ENCODE measurements around the gene CSMD2.

CSMD2 gene

DNA sequence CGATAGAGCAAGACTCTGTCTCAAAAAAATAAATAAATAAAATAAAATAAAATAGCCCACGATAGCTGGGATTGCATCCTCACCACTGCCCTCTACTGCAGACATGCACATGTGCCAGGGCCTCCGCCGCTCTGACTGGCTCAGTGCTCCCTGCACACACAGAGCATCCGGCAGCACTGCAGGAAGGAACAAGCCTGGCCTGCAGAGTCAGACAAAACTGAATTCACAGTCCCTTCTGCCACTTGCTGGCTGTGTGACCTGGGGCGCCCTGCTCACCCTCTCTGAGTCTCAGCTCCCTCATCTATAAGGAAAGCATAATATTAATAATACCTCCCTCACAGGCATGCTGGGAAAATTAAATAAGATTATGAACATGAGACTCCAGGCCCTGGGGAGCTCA is 35.4 kb downstream of the CSMD2 start:
- H3K27me3 ChIP-seq (ENCODE audit: low read length): no peaks in the 10 kb centered on the region
- H3K4me2 ChIP-seq (ENCODE audit: low read depth, low read length, poor library complexity, severe bottlenecking): no peak overlapping the region
- H3K36me3 ChIP-seq (ENCODE audit: low read length): no peaks in the 10 kb centered on the region
- no peaks in the 10 kb centered on the region for H3K79me2 ChIP-seq (ENCODE audit: insufficient read depth, low read length)
- H3K4me3 ChIP-seq (ENCODE audit: insufficient read depth, low read length, poor library complexity, severe bottlenecking): no peak overlapping the region
- no peaks in the 10 kb centered on the region for H4K20me1 ChIP-seq (ENCODE audit: low read depth, low read length)
- H3K27ac ChIP-seq (ENCODE audit: low read depth, low read length): no peak overlapping the region
- TF ChIP-seq EZH2phosphoT487 (conservative IDR thresholded peaks at IDR 0.05; ENCODE audit: low read length): no peak
- TF ChIP-seq, protein P1, sequence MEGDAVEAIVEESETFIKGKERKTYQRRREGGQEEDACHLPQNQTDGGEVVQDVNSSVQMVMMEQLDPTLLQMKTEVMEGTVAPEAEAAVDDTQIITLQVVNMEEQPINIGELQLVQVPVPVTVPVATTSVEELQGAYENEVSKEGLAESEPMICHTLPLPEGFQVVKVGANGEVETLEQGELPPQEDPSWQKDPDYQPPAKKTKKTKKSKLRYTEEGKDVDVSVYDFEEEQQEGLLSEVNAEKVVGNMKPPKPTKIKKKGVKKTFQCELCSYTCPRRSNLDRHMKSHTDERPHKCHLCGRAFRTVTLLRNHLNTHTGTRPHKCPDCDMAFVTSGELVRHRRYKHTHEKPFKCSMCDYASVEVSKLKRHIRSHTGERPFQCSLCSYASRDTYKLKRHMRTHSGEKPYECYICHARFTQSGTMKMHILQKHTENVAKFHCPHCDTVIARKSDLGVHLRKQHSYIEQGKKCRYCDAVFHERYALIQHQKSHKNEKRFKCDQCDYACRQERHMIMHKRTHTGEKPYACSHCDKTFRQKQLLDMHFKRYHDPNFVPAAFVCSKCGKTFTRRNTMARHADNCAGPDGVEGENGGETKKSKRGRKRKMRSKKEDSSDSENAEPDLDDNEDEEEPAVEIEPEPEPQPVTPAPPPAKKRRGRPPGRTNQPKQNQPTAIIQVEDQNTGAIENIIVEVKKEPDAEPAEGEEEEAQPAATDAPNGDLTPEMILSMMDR (IDR thresholded peaks at IDR 0.05; ENCODE audit: insufficient read depth, low read length, poor library complexity, severe bottlenecking): no peak
- no peak overlapping the region for H3K9ac ChIP-seq (ENCODE audit: low read length)
- H3K9me3 ChIP-seq (ENCODE audit: insufficient read depth, low read length): no peaks in the 10 kb centered on the region
- H3K9me2 ChIP-seq (replicated peaks; ENCODE audit: insufficient read depth, low read length): no peaks in the 10 kb centered on the region
- no peaks in the 10 kb centered on the region for H3F3A ChIP-seq (ENCODE audit: insufficient read depth)
- H2AFZ ChIP-seq (ENCODE audit: low read depth, low read length, severe bottlenecking): no peak overlapping the region

DNA sequence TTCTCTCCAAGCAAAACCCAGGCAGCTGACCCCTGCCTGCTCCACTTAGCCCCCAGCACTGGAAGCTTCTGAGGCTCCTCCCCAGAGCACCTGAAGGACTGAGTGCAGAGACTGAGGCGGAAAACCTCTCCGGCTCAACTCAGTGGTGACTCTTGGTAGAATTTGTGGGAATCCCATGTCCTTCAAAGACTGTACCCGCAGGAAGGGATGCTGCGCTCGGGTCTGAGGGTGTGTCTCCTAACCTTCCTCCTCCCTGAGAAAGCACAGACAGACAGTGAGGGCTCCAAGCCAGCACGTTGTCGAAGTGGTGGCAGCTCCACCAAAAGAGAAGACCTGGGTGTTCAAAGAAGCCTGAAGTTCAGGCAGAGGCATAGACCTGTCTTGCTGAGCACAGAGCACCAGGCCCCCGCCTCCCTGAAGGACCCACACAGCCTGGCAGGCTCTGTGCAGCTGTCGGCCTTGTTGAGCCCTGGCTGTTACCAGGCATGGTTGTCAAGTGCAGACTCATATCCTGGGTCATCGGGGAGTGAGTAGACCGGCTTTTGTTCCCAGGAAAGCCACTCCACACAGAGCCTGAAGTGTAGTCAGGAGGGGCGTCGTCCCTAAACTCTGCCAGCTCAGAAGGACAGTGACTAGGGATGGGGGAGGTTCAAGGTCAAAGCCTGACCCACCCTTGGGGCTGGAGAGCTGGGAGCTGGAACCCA is 36.7 kb downstream of the CSMD2 start:
- Histone ChIP-seq H3K27me3 (ENCODE audit: low read length) (no peaks in the 10 kb centered on the region), H3F3A (ENCODE audit: insufficient read depth) (no peaks in the 10 kb centered on the region), H3K9ac (ENCODE audit: low read length) (no peak overlapping the region), H3K9me2 (replicated peaks; ENCODE audit: insufficient read depth, low read length) (no peaks in the 10 kb centered on the region), H3K27ac (ENCODE audit: low read depth, low read length) (no peak overlapping the region), H3K4me3 (ENCODE audit: insufficient read depth, low read length, poor library complexity, severe bottlenecking) (no peak overlapping the region), H3K9me3 (ENCODE audit: insufficient read depth, low read length) (no peaks in the 10 kb centered on the region), H2AFZ (ENCODE audit: low read depth, low read length, severe bottlenecking) (no peak overlapping the region), H3K4me2 (ENCODE audit: low read depth, low read length, poor library complexity, severe bottlenecking) (no peak overlapping the region), H3K79me2 (ENCODE audit: insufficient read depth, low read length) (no peaks in the 10 kb centered on the region), H3K36me3 (ENCODE audit: low read length) (no peaks in the 10 kb centered on the region), H4K20me1 (ENCODE audit: low read depth, low read length) (no peaks in the 10 kb centered on the region)
- no peak for TF ChIP-seq EZH2phosphoT487 (conservative IDR thresholded peaks at IDR 0.05; ENCODE audit: low read length)

DNA sequence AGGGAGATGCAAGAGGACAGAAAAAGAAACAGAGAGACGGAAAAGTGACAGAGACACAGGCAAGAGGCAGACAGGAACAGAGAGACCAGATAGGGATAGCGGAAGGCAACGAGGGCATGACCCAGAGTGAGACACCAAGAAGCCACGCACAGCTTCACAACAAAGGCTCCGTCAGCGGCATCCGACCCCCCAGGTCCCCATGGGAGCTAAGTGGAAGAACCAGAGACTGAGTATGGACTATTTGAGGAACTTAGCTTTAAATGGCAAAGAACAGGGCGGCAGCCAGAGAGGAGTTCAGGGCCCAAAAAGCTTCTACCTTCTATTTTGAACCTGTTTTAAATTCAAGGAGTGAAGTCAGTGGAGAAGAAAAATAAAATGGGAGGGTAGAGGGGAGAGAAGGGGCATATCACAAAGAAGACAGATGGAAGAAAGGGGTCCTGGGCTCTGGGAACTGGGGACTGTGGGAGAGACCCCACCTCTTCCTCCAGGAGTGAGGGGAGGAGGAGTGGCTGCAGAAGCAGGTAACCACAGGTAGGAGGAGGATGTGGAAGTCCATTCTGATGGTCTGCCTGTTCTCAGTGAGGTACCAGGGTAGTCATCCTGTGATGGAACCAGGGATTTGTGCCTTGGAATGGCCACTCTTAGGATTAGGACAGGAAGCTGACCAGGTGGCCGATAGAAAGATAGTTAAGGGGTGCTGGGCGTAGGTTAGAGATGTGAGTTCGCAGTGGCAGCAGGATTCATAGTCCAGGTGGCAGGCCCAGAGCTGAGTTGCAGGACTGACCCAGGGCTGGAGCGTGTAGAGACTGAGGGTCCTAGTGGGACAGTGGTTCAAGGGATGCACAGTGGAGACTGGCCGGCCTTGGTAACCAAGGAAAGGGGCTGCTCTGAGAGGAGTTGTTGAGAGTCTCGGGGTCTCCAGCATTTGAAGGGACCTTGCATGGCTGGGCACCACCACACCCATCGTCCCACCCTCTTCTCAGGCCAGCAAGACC is 37.7 kb downstream of the CSMD2 start:
- H4K20me1 ChIP-seq (ENCODE audit: low read depth, low read length): no peaks in the 10 kb centered on the region
- no peak overlapping the region for H3K9ac ChIP-seq (ENCODE audit: low read length)
- no peaks in the 10 kb centered on the region for H3K9me3 ChIP-seq (ENCODE audit: insufficient read depth, low read length)
- H3K4me2 ChIP-seq (ENCODE audit: low read depth, low read length, poor library complexity, severe bottlenecking): no peak overlapping the region
- H3K27ac ChIP-seq (ENCODE audit: low read depth, low read length): no peak overlapping the region
- H3K36me3 ChIP-seq (ENCODE audit: low read length): no peaks in the 10 kb centered on the region
- no peaks in the 10 kb centered on the region for H3K79me2 ChIP-seq (ENCODE audit: insufficient read depth, low read length)
- no peak overlapping the region for H2AFZ ChIP-seq (ENCODE audit: low read depth, low read length, severe bottlenecking)
- no peaks in the 10 kb centered on the region for H3K9me2 ChIP-seq (replicated peaks; ENCODE audit: insufficient read depth, low read length)
- no peaks in the 10 kb centered on the region for H3K27me3 ChIP-seq (ENCODE audit: low read length)
- no peaks in the 10 kb centered on the region for H3F3A ChIP-seq (ENCODE audit: insufficient read depth)
- TF ChIP-seq, protein P1 (IDR thresholded peaks at IDR 0.05; ENCODE audit: insufficient read depth, low read length, poor library complexity, severe bottlenecking): no peak
- TF ChIP-seq EZH2phosphoT487 (conservative IDR thresholded peaks at IDR 0.05; ENCODE audit: low read length): no peak
- H3K4me3 ChIP-seq (ENCODE audit: insufficient read depth, low read length, poor library complexity, severe bottlenecking): no peak overlapping the region
